ENCODE data around the gene PLXNB2. TPM values are rescaled to one million over a fixed set of nuclear protein-coding genes. Genes with fewer than 3 reads are reported as not detected.

The PLXNB2 gene
- polyA plus RNA-seq, 1 of the 3 experiments (the other 2 are of a cell fraction): 108 TPM

GRCh38 chr22:50296658-50297490 lies 10.6 kb downstream of the PLXNB2 start:
- 92% methylated on average over 10 of the region's 29 CpGs for WGBS (ENCODE audit: low lambda C conversion rate)
- Histone ChIP-seq H3K4me2 (no peak overlapping the region), H3K9me3 (no peaks in the 10 kb centered on the region), H3F3A (replicated peaks; ENCODE audit: insufficient read depth) (peaks cover 13% of the 10 kb centered on the region), H3K4me1 (ENCODE audit: control insufficient read depth in 1 of 2, insufficient read depth in 2 of 2, low read depth in 1 of 2, low read length in 1 of 2) (peaks cover 19 to 27% of the 10 kb centered on the region in 2 experiments; a peak in 3 of 4 replicates), H3K36me3 (replicated peaks in 1 of 2; ENCODE audit: control insufficient read depth in 1 of 2, insufficient read depth in 2 of 2, low read length in 1 of 2) (peaks cover 0 to 4% of the 10 kb centered on the region in 2 experiments), H2AFZ (ENCODE audit: low read depth) (no peak overlapping the region), H3K9ac (no peak overlapping the region), H4K20me1 (ENCODE audit: insufficient read depth) (peaks cover 93% of the 10 kb centered on the region), H3K27ac (ENCODE audit: low read depth in 2 of 2, low read length in 1 of 2) (peak overlapping the region; percentile 6 to 14; a peak in 2 of 4 replicates), H3K27me3 (ENCODE audit: insufficient read depth) (no peaks in the 10 kb centered on the region), H3K4me3 (ENCODE audit: low read depth in 2 of 2, low read length in 1 of 2) (no peak overlapping the region), H3K79me2 (ENCODE audit: insufficient read depth) (peaks cover 99% of the 10 kb centered on the region), H3K9me2 (no peaks in the 10 kb centered on the region)
- ChIA-PET CTCF (interaction anchor here (0.6 to 2.4 kb wide), 5 partner anchors 11 to 45 kb away, joined by 3 to 9 read pairs (median 3); no protein-coding TSS in a partner anchor), POLR2A (interaction anchor here (0.5 kb wide), 1 partner anchor 9 kb away, joined by 3 read pairs; no protein-coding TSS in a partner anchor)
- no peak for TF ChIP-seq MXI1 (IDR thresholded peaks at IDR 0.05; ENCODE audit: low read depth, low read length)
- no peak for TF ChIP-seq POLR2AphosphoS5 (IDR thresholded peaks at IDR 0.05; ENCODE audit: low read depth, low read length)
- no peak for TF ChIP-seq SIN3A (IDR thresholded peaks at IDR 0.05; ENCODE audit: borderline replicate concordance, low read depth, low read length)
- TF ChIP-seq USF1 (IDR thresholded peaks at IDR 0.05; ENCODE audit: borderline replicate concordance, low read depth): no peak
- TF ChIP-seq EP300 (IDR thresholded peaks at IDR 0.05; ENCODE audit: borderline replicate concordance in 1 of 2, low read depth in 1 of 2, low read length in 1 of 2): no peak
- TF ChIP-seq REST (IDR thresholded peaks at IDR 0.05; ENCODE audit: low read depth, low read length): no peak
- no peak for TF ChIP-seq TEAD4 (IDR thresholded peaks at IDR 0.05; ENCODE audit: borderline replicate concordance, insufficient read depth)
- no peak for TF ChIP-seq EZH2phosphoT487 (IDR thresholded peaks at IDR 0.05; ENCODE audit: borderline replicate concordance, low read depth)
- TF ChIP-seq CHD2 (IDR thresholded peaks at IDR 0.05; ENCODE audit: low read length, partially characterized antibody): no peak
- TF ChIP-seq ELF1 (IDR thresholded peaks at IDR 0.05): no peak
- no peak for DNase-seq

GRCh38 chr22:50294319-50294656 lies 13.2 kb downstream of the PLXNB2 start:
- Histone ChIP-seq H3K9ac (peak overlapping the region; percentile 68; the same call in 1 of the 2 replicates), H3K27me3 (ENCODE audit: insufficient read depth) (no peaks in the 10 kb centered on the region), H3K9me3 (no peaks in the 10 kb centered on the region), H3F3A (replicated peaks; ENCODE audit: insufficient read depth) (peaks cover 13% of the 10 kb centered on the region), H3K9me2 (no peaks in the 10 kb centered on the region), H3K27ac (ENCODE audit: low read depth in 2 of 2, low read length in 1 of 2) (peak overlapping the region; percentile 7 to 80; a peak in 3 of 4 replicates), H2AFZ (ENCODE audit: low read depth) (no peak overlapping the region), H4K20me1 (ENCODE audit: insufficient read depth) (peaks cover 96% of the 10 kb centered on the region), H3K4me3 (ENCODE audit: low read depth in 2 of 2, low read length in 1 of 2) (no peak overlapping the region; a peak in 1 of 4 replicates), H3K36me3 (replicated peaks in 1 of 2; ENCODE audit: control insufficient read depth in 1 of 2, insufficient read depth in 2 of 2, low read length in 1 of 2) (peaks cover 8 to 17% of the 10 kb centered on the region in 2 experiments), H3K79me2 (ENCODE audit: insufficient read depth) (peaks cover 99% of the 10 kb centered on the region), H3K4me1 (ENCODE audit: control insufficient read depth in 1 of 2, insufficient read depth in 2 of 2, low read depth in 1 of 2, low read length in 1 of 2) (peaks cover 6 to 22% of the 10 kb centered on the region in 2 experiments; a peak in 3 of 4 replicates), H3K4me2 (peak overlapping the region; percentile 84; the same call in 1 of the 2 replicates)
- TF ChIP-seq EP300 (IDR thresholded peaks at IDR 0.05; ENCODE audit: borderline replicate concordance in 1 of 2, low read depth in 1 of 2, low read length in 1 of 2): no peak
- TF ChIP-seq POLR2AphosphoS5 (IDR thresholded peaks at IDR 0.05; ENCODE audit: low read depth, low read length): no peak
- TF ChIP-seq NFIC (IDR thresholded peaks at IDR 0.05; ENCODE audit: borderline replicate concordance): no peak
- TF ChIP-seq TAF1 (IDR thresholded peaks at IDR 0.05; ENCODE audit: borderline replicate concordance, low read depth, low read length): no peak
- no peak for TF ChIP-seq EZH2phosphoT487 (IDR thresholded peaks at IDR 0.05; ENCODE audit: borderline replicate concordance, low read depth)
- TF ChIP-seq RXRA (IDR thresholded peaks at IDR 0.05; ENCODE audit: borderline replicate concordance, low read depth): no peak
- no peak for TF ChIP-seq ELF1 (IDR thresholded peaks at IDR 0.05)
- TF ChIP-seq RFX5 (IDR thresholded peaks at IDR 0.05; ENCODE audit: low read length): no peak
- TF ChIP-seq REST (IDR thresholded peaks at IDR 0.05; ENCODE audit: low read depth, low read length): no peak
- no peak for TF ChIP-seq CHD2 (IDR thresholded peaks at IDR 0.05; ENCODE audit: low read length, partially characterized antibody)
- no peak for TF ChIP-seq RCOR1 (IDR thresholded peaks at IDR 0.05; ENCODE audit: low read length)
- ChIA-PET POLR2A (no interaction called here), CTCF (interaction anchor here (0.7 to 2.6 kb wide), 6 partner anchors 10 to 54 kb away, joined by 3 to 12 read pairs (median 4); no protein-coding TSS in a partner anchor)
- no peak for DNase-seq
- 48% methylated on average over 5 of the region's 5 CpGs for WGBS (ENCODE audit: low lambda C conversion rate)

Data from SK-N-SH (cell line).